SU-DHL-6 (cell line): ENCODE data around the gene WWP2.

Experiments
- H2AFZ ChIP-seq: fragments of 200-600 bp; sonication (generic); 2 replicates; pipeline ENCODE4 v1.6.1; 2014; ENCODE audit warnings: low read depth, mild to moderate bottlenecking, moderate library complexity, mixed read lengths, antibody characterized with exemption, low read length; ENCODE audit not compliant: severe bottlenecking
- H3F3A ChIP-seq: fragments of 200-600 bp; shearing (Covaris generic); 2 replicates; pipeline ENCODE4 v1.6.0; 2016; ENCODE audit warnings: antibody characterized with exemption, mild to moderate bottlenecking; ENCODE audit not compliant: insufficient read depth
- H3K27ac ChIP-seq: fragments of 200-600 bp; sonication (generic); 2 replicates; pipeline ENCODE4 v1.5.1; 2016; ENCODE audit warnings: low read depth, mild to moderate bottlenecking, low read length, moderate library complexity, mixed read lengths
- H3K27me3 ChIP-seq: fragments of 200-600 bp; sonication (generic), shearing (Covaris generic); 2 replicates; pipeline ENCODE4 v1.6.0; 2014; ENCODE audit warnings: mild to moderate bottlenecking, low read length
- H3K36me3 ChIP-seq: fragments of 200-600 bp; sonication (generic); 2 replicates; pipeline ENCODE4 v1.6.1; 2014; ENCODE audit warnings: mild to moderate bottlenecking, low read length, mixed read lengths
- H3K4me2 ChIP-seq: fragments of 300-600, 200-600 bp; shearing (Covaris generic), sonication (generic); 2 replicates; pipeline ENCODE4 v1.6.0; 2014; ENCODE audit warnings: low read length, low read depth, mild to moderate bottlenecking; ENCODE audit not compliant: poor library complexity, severe bottlenecking
- H3K4me3 ChIP-seq: fragments of 200-600 bp; sonication (generic); 2 replicates; pipeline ENCODE4 v1.5.1; 2014; ENCODE audit warnings: antibody characterized with exemption, low read length, mild to moderate bottlenecking, mixed read lengths; ENCODE audit not compliant: insufficient read depth, poor library complexity, severe bottlenecking
- H3K79me2 ChIP-seq: fragments of 200-600 bp; sonication (generic); 2 replicates; pipeline ENCODE4 v1.6.1; 2014; ENCODE audit warnings: mild to moderate bottlenecking, low read length, moderate library complexity; ENCODE audit not compliant: insufficient read depth
- H3K9ac ChIP-seq: fragments of 200-600 bp; sonication (generic); 2 replicates; pipeline ENCODE4 v1.7.0; 2014; ENCODE audit warnings: mild to moderate bottlenecking, low read length
- H3K9me2 ChIP-seq: fragments of 200-600 bp; sonication (generic); replicated peaks from 2 replicates; pipeline ENCODE4 v1.6.1; 2014; ENCODE audit warnings: low read length; ENCODE audit not compliant: insufficient read depth
- H3K9me3 ChIP-seq: fragments of 200-600 bp; sonication (generic); 2 replicates; pipeline ENCODE4 v1.6.1; 2014; ENCODE audit warnings: low read length, mixed read lengths; ENCODE audit not compliant: insufficient read depth
- H4K20me1 ChIP-seq: fragments of 200-600 bp; sonication (generic); 2 replicates; pipeline ENCODE4 v1.6.1; 2014; ENCODE audit warnings: low read depth, mild to moderate bottlenecking, antibody characterized with exemption, low read length, moderate library complexity, mixed read lengths
- EZH2phosphoT487 ChIP-seq: fragments of 200-600 bp; sonication (generic), shearing (Covaris generic); conservative IDR thresholded peaks from 2 replicates; pipeline ENCODE4 v1.6.1; 2018; ENCODE audit warnings: mild to moderate bottlenecking, antibody characterized with exemption, low read length, moderate library complexity, mixed read lengths
- TF ChIP-seq, protein P1 (sequence below): fragments of 200-600 bp; sonication (generic); IDR thresholded peaks from one replicate; pipeline ENCODE4 v1.5.1; 2017; ENCODE audit warnings: antibody characterized with exemption, mild to moderate bottlenecking, low read length, moderate library complexity; ENCODE audit not compliant: insufficient read depth, poor library complexity, severe bottlenecking

The WWP2 gene

DNA sequence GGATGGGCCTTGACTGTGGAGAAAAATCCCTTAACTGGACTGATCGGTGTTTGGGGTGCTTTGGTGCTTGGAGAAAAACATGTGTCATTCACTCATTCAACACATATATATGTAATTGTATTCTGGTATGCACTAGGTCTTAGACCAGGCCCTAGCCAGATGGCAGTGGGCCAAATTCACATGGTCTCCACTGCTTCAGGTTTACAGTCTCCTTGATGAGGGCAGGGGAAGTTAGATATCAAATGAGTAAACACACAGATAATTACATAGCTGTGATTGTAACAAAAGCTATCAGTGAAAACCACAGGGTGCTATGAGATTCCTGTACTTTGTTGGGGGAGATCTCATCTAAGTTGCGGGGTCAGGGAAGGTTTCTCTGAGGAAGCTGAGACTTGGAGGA lies 78.8 kb downstream of the WWP2 start:
- no peak overlapping the region for H3K4me3 ChIP-seq
- no peaks in the 10 kb centered on the region for H4K20me1 ChIP-seq
- no peak overlapping the region for H3K27ac ChIP-seq
- H2AFZ ChIP-seq = no peak overlapping the region
- no peak overlapping the region for H3K4me2 ChIP-seq
- TF ChIP-seq, protein P1, sequence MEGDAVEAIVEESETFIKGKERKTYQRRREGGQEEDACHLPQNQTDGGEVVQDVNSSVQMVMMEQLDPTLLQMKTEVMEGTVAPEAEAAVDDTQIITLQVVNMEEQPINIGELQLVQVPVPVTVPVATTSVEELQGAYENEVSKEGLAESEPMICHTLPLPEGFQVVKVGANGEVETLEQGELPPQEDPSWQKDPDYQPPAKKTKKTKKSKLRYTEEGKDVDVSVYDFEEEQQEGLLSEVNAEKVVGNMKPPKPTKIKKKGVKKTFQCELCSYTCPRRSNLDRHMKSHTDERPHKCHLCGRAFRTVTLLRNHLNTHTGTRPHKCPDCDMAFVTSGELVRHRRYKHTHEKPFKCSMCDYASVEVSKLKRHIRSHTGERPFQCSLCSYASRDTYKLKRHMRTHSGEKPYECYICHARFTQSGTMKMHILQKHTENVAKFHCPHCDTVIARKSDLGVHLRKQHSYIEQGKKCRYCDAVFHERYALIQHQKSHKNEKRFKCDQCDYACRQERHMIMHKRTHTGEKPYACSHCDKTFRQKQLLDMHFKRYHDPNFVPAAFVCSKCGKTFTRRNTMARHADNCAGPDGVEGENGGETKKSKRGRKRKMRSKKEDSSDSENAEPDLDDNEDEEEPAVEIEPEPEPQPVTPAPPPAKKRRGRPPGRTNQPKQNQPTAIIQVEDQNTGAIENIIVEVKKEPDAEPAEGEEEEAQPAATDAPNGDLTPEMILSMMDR = no peak
- no peak for TF ChIP-seq EZH2phosphoT487
- H3K9ac ChIP-seq = no peak overlapping the region
- no peaks in the 10 kb centered on the region for H3K79me2 ChIP-seq
- H3K9me2 ChIP-seq = no peaks in the 10 kb centered on the region
- no peaks in the 10 kb centered on the region for H3K9me3 ChIP-seq
- H3F3A ChIP-seq = no peaks in the 10 kb centered on the region
- H3K27me3 ChIP-seq = no peaks in the 10 kb centered on the region
- no peaks in the 10 kb centered on the region for H3K36me3 ChIP-seq

DNA sequence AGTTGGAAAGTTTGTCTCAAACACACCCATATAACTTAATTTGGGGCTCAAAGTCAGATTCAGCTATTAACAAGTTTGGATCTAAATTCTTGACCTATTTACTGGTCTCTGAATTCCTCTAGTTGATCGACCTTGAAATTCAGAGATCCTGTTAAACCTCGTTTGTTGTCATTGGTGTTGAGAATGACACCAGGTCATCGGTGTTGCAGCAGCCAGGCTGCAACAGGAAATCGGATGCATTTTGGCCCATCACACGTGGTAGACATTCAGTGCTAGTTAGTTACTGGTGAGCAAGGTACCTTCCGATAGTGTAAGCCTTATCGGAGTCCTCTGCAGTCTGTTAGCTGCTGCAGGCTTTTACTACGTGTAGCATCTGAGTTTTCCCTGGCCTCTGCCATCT lies 82.3 kb downstream of the WWP2 start:
- TF ChIP-seq, protein P1 = no peak
- Histone ChIP-seq H3F3A (no peaks in the 10 kb centered on the region), H3K4me2 (no peak overlapping the region), H3K27ac (no peak overlapping the region), H3K4me3 (no peak overlapping the region), H2AFZ (no peak overlapping the region), H3K9me2 (no peaks in the 10 kb centered on the region), H3K9me3 (no peaks in the 10 kb centered on the region), H3K27me3 (no peaks in the 10 kb centered on the region), H3K79me2 (no peaks in the 10 kb centered on the region), H3K36me3 (no peaks in the 10 kb centered on the region), H3K9ac (no peak overlapping the region), H4K20me1 (no peaks in the 10 kb centered on the region)

DNA sequence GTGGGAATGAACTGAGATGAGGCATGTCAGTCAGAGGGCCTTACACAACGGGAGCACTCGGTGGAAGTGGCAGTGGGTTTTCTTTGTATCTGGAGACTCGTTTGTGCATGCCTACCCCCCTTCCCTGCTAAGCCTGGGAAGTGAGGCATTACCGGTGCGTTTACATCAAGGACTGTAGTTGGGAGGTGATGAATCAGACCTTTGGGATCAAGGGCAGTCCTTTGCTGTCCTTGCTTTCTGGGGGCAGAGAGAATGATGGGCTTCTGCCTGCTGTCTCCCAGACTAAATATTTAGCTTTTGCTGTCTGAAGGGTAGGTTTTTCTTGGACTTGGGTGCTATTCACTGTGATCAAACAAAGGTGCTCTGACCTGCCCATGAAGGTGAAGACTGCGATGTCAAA lies 83.0 kb downstream of the WWP2 start:
- no peaks in the 10 kb centered on the region for H4K20me1 ChIP-seq
- H2AFZ ChIP-seq = no peak overlapping the region
- H3K79me2 ChIP-seq = no peaks in the 10 kb centered on the region
- no peak overlapping the region for H3K27ac ChIP-seq
- H3K4me2 ChIP-seq = no peak overlapping the region
- no peaks in the 10 kb centered on the region for H3K36me3 ChIP-seq
- no peaks in the 10 kb centered on the region for H3F3A ChIP-seq
- H3K4me3 ChIP-seq = no peak overlapping the region
- no peak overlapping the region for H3K9ac ChIP-seq
- no peaks in the 10 kb centered on the region for H3K9me3 ChIP-seq
- no peak for TF ChIP-seq EZH2phosphoT487
- TF ChIP-seq, protein P1 = no peak
- no peaks in the 10 kb centered on the region for H3K27me3 ChIP-seq
- no peaks in the 10 kb centered on the region for H3K9me2 ChIP-seq

DNA sequence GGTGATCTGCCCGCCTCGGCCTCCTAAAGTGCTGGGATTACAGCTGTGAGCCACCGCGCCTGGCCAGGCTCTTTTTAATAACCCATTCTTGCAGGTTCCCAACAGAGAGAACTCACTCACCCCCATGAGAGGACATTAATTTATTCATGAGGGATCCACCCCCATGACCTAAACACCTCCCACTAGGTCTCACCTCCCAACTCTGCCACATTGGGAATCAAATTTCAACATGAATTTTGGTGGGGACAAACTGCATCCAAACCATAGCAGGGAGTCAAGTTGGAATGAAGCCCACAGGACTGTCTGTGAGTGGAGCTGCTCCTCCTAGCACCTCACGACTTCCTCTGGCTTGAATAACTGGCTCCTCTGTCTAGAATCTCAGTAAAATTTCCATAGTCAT lies 85.5 kb downstream of the WWP2 start:
- no peaks in the 10 kb centered on the region for H3K36me3 ChIP-seq
- no peaks in the 10 kb centered on the region for H3K27me3 ChIP-seq
- H2AFZ ChIP-seq = no peak overlapping the region
- TF ChIP-seq EZH2phosphoT487 = no peak
- TF ChIP-seq, protein P1 = no peak
- H4K20me1 ChIP-seq = no peaks in the 10 kb centered on the region
- H3K9me2 ChIP-seq = no peaks in the 10 kb centered on the region
- H3K4me2 ChIP-seq = no peak overlapping the region
- no peak overlapping the region for H3K4me3 ChIP-seq
- H3K27ac ChIP-seq = no peak overlapping the region
- H3F3A ChIP-seq = no peaks in the 10 kb centered on the region
- H3K9me3 ChIP-seq = no peaks in the 10 kb centered on the region
- no peaks in the 10 kb centered on the region for H3K79me2 ChIP-seq
- H3K9ac ChIP-seq = no peak overlapping the region
